ENCODE data around the gene NKX2-8. TPM values are rescaled to one million over a fixed set of nuclear protein-coding genes. Genes with fewer than 3 reads are reported as not detected.

NKX2-8 gene
- total RNA-seq, 1 experiment from 2014 or later = not detected

GRCh38 chr14:36585100-36585499 lies 2.7 kb upstream of the NKX2-8 start:
- Histone ChIP-seq H2BK120ac (ENCODE audit: low read depth, low read length, poor library complexity, severe bottlenecking) (no peak overlapping the region), H3K4ac (ENCODE audit: low read depth, low read length) (no peak overlapping the region), H4K91ac (ENCODE audit: insufficient read length, low read depth, low read length) (no peak overlapping the region), H2BK20ac (ENCODE audit: low read depth, low read length, poor library complexity, severe bottlenecking) (no peak overlapping the region), H3K18ac (ENCODE audit: insufficient read length, low read depth, low read length) (no peak overlapping the region), H4K5ac (ENCODE audit: insufficient read length, low read depth, low read length) (no peak overlapping the region), H2BK12ac (ENCODE audit: insufficient read length, low read depth, low read length) (no peak overlapping the region), H3K79me1 (ENCODE audit: insufficient read depth, low read depth, low read length, poor library complexity, severe bottlenecking) (no peaks in the 10 kb centered on the region), H3K9me3 (ENCODE audit: control insufficient read depth, low read depth, low read length) (no peaks in the 10 kb centered on the region), H2AK5ac (ENCODE audit: insufficient read length, low read length) (no peak overlapping the region), H3K4me1 (ENCODE audit: insufficient read depth, low read length) (no peaks in the 10 kb centered on the region), H4K8ac (replicated peaks; ENCODE audit: insufficient read length, low read depth, low read length) (no peak overlapping the region), H3K56ac (ENCODE audit: insufficient read length, low read depth, low read length) (no peak overlapping the region), H3K4me2 (ENCODE audit: insufficient read depth, insufficient read length, low read length) (no peak overlapping the region), H2AFZ (ENCODE audit: low read length) (no peak overlapping the region), H3K79me2 (ENCODE audit: insufficient read depth, low read length) (no peaks in the 10 kb centered on the region), H3K23me2 (ENCODE audit: insufficient read length, low read depth, low read length, poor library complexity, severe bottlenecking) (peaks cover 15% of the 10 kb centered on the region), H3T11ph (ENCODE audit: low read length) (no peak overlapping the region), H2BK5ac (ENCODE audit: insufficient read length, low read length) (no peak overlapping the region), H3K23ac (ENCODE audit: insufficient read length, low read depth, low read length) (no peak overlapping the region), H3K27ac (ENCODE audit: insufficient read length, low read depth, low read length) (no peak overlapping the region), H3K9ac (ENCODE audit: extremely low read depth, insufficient read length, low read length) (no peak overlapping the region), H4K20me1 (ENCODE audit: control insufficient read depth, insufficient read depth, insufficient read length) (peaks cover 4% of the 10 kb centered on the region), H3K27me3 (ENCODE audit: insufficient read depth, low read length) (peaks cover 73% of the 10 kb centered on the region), H2BK15ac (ENCODE audit: low read depth, low read length) (no peak overlapping the region), H3K14ac (ENCODE audit: insufficient read depth, low read length) (no peak overlapping the region)
- no peaks in the 10 kb centered on the region; a peak in 1 of 7 replicates for H3K36me3 Mint-ChIP-seq (ENCODE audit: insufficient read depth in 1 of 3, low read depth in 3 of 3)
- DNase-seq = no peak
- TF ChIP-seq, protein P1, sequence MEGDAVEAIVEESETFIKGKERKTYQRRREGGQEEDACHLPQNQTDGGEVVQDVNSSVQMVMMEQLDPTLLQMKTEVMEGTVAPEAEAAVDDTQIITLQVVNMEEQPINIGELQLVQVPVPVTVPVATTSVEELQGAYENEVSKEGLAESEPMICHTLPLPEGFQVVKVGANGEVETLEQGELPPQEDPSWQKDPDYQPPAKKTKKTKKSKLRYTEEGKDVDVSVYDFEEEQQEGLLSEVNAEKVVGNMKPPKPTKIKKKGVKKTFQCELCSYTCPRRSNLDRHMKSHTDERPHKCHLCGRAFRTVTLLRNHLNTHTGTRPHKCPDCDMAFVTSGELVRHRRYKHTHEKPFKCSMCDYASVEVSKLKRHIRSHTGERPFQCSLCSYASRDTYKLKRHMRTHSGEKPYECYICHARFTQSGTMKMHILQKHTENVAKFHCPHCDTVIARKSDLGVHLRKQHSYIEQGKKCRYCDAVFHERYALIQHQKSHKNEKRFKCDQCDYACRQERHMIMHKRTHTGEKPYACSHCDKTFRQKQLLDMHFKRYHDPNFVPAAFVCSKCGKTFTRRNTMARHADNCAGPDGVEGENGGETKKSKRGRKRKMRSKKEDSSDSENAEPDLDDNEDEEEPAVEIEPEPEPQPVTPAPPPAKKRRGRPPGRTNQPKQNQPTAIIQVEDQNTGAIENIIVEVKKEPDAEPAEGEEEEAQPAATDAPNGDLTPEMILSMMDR (conservative IDR thresholded peaks at IDR 0.05) = no peak
- H3K27ac Mint-ChIP-seq = no peak overlapping the region
- H3K4me1 Mint-ChIP-seq = peaks cover 2 to 17% of the 10 kb centered on the region in 2 experiments; a peak in 3 of 4 replicates
- peaks cover 0 to 1% of the 10 kb centered on the region in 2 experiments; a peak in 1 of 5 replicates for H3K9me3 Mint-ChIP-seq
- no CpG with 5 or more reads among the region's 5 CpGs for WGBS (ENCODE audit: extremely low coverage, insufficient read length, low lambda C conversion rate)
- H3K4me3 Mint-ChIP-seq = no peak overlapping the region
- H3K27me3 Mint-ChIP-seq (ENCODE audit: low read depth) = peaks cover 88% of the 10 kb centered on the region

Data from H9 (cell line).